Islet precursor cell (in vitro differentiated cells): ENCODE data around the gene HMX1.

Source experiments
- DNase-seq: peaks from one replicate; pipeline ENCODE4 v3.0.0-alpha.2; 2018

HMX1 gene

DNA sequence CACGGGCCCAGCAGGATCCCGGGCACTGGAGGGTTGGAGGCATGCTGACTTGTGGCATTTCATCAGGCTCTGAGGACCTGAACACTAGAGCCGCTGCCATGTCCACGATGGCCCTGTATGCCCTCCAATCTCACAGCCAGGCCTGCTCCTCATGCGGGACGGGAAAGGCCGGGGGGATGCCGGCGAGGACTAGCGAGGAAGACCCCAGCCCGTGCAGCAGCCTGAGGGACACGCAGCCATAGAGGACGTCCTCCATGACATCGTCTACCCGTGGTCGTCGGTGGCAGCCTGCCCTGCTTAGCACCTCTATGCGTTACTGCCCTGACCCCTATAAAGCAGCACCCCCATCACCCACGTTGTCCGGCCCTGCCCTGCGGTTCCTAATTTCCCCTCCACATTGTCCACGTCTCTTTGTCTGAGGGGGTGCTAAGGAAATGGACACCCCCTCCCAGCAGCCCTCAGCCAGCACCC, 32.6 kb downstream of the HMX1 start:
- DNase-seq, result peak; percentile 50

DNA sequence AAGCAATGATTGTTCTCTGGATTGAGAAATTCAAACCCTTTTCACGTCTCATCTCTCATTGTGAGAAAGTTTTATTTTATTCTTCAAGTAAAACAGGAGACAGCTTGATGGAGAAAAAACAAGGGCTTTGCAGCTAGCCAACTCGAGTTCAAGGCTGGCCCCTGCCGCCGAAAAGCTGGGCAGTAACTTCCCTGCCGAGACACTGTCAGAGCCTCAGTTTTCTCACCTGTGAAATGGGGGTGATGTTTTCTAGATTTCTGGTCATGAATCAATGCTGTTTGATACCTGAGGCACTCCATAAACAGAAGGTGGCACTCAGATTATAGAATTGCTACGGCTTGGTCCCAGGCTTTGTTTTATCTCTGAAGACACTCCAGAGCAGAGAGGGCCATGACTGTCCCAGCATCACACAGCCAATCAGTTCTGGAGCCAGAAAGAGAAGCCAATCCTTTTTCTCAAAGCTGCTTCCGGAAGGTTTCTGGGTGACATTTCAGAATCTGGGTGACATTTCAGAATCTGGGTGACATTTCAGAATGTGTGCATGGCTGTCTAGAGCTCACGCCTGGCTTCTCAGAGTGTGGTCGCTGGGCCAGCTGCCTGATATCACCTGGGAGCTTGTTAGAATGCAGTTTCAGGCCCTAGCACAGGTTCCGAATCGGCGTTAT, 33.2 kb downstream of the HMX1 start:
- DNase-seq, result no peak

DNA sequence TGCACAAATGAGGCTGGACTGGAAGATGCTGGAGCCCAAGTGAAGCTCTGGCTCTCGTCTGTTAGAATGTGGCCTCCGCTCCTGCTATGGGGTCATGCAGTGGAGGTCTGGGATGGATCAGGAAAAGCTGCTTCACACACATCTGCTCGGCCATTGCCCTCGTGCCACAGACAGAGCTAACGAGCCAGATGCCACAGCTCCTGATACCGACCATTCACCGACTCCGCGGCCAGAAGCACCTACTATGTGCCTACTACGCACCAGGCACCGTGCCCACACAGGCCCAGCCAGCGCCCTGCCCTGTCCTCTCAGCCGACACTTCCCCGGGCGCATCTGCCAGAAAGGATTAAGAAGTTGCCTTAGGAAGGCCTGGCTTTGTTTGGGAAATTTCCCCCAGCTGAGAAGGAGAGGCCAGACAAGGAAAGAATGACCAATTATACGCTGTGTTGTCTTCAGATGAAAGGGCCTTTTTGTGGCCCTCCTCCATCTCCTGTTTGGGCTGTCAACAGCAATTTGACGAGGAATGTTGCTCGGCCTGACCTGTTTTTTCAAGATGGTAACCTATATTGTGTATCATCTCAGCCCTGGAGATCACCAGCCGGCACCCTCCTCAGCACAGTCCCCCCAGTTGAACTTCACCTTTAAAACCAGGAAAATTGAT, 34.3 kb downstream of the HMX1 start:
- peak; percentile 93 for DNase-seq

DNA sequence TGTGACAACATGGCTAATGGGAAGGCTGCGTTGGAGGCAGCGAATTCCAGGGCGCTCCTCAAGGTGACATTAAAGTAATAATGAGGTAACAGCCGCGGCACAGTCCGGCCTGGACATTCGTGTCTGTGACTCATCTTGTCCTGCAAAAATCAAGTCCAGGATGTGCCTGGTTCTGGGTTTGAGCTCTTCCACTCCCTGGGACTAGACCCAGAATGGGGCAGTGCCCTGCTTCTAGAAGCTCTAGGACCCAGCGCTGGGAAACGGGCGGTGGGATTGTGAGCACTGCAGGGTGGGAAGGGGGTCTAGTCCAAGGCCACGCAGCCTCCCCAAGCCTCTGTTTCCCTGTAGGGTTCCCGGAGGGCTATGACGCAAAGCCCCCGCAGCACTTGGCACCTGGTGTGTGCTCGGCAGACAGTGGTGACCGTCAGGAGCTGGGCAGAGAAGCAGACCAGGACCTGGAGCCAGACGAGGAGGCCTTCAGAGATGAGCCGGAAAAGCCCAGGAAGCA, 34.9 kb downstream of the HMX1 start:
- DNase-seq, result peak; percentile 58

DNA sequence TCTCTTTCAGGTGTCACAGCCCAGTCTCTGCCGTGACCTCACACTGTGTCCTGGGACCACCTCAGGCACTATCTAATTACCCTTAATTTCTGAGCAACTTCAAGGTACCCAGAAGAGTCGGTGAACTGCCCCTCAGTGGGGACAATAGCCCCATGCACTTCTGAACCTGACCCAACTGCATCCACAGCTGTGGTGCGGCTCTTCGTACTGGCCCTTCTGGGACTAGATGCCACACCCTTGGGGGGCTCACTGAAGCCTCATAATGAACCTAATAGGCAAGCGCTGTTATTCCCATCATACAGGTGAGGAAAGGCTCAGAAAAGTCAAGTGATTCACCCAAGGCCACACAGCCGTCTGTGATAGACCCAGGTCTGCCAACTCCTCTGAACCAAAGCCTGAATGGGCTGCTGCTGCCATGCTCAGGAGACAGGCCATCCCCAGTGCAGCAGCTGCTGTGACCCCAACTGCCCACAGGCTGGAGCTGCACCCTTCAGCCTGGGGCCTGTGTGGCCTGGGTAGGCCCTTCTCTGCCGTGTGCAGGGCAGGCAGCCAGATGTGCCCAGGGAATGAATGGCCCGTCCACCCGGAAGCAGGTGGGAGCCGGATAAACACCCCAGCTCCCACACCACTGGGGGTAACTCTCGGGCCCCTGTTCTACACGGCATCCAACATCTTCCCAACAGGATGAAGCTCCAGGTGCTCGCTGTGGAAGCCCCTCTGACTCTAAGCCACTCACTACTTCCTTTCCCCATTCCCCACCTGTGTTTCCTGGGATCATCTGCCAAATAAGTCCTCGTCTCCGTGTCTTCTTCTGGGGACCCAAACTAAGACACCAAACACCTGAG, 35.9 kb downstream of the HMX1 start:
- peak; percentile 41 for DNase-seq

DNA sequence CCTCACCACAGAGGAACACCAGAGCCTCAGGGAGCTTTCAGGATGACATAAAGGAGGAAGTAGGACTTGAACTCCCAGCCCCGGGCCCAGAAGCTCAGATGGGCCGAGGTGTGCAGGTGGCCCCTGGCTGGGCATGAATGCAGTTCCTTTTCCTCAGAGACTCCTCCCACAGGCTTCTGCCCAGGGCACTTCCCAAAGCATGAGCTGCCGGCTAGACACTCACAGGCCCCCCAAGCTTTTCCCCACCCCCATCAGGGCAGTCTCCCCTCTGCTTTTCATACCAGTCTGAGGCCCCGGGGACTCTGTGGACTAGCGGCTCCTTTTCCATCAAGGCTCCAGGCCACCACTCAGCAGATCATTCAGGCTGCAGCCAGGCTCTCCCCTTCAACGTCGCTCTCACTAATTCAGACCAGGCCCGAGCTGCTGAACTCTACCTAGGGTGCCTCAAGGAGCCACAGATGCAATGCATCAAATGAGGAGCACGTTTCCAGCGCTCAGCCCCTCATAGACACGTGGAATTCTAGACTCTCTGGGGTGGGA, 36.9 kb downstream of the HMX1 start:
- peak; percentile 48 for DNase-seq

DNA sequence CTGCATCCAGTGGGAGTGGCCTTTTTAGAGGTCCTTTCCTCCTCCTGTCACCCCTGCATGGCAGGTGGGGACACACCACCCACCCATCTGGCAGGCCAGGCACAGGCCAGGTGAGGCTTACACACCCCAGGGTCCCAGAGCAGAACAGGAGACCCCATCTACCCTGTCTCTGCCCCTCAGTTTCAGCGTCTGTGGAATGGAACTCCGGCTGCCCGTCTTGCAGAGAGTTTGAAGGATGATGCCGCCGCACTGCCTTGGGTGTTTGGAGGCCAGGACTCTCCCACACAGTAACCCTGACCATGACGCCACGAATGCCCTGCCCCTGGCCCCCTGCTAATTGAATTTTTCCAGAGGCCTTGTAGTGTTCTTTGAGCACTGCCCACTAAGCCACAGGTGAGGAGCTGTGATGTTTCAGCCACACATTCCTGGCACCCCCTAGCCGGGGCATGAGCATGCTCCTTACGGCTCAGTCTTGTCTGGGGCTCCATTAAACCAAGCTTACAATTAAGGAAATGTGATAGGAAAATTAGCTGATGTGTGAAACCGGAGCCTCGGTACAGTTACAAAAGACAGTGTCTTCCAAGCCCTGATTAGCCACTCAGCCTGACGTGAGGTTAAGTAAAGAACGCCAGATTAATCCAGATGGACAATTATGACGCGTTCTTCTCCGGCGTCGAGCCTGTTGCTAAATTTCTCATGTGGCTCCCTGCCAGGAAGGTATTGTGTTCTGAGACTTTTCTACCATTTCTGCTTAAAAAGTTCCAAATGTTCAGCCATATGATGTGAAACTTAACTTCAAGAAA, 39.3 kb downstream of the HMX1 start:
- peak; percentile 43 for DNase-seq

DNA sequence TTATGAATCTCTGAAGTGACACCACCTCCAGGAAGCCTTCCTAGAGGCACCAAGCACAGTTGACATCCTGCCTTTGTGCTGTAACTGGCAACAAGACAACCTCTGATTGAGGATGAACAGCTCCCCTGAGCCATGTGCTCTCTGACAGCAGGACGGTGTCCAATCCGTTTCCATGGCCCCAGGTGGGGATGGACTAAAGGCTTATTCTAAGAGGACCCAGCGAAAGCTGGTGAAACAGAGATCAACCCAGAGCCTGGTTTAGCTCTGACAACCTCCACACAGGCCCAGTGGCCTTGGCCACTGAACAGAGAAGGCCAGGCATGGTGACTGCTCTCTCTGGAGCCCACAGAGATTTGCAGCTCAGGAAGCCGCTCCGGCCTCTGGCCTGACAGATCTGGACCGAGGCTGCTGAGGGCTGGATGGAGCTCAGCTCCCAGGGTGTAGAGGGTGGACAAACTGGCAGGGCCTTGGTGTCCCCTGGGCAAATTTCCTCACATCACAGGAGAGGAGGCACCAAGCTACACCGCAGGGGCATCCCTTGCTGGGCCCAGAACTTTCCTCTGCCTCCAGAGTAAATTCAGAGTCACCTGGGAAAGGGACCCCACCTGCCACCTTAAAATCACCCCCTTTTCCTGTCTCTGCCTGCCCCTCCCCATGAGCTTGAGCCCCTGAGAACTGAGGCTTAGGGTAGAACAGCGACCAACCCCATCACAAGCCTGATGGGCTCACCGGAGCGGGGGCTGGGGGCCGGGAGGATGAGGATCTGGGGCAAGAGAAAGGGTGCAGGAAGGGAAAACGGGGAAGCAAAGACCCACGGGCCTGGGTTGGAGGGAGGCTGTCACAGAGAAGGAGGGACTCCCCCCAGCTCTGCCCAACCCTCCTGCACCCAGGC, 40.2 kb downstream of the HMX1 start:
- DNase-seq, result peak; percentile 39

DNA sequence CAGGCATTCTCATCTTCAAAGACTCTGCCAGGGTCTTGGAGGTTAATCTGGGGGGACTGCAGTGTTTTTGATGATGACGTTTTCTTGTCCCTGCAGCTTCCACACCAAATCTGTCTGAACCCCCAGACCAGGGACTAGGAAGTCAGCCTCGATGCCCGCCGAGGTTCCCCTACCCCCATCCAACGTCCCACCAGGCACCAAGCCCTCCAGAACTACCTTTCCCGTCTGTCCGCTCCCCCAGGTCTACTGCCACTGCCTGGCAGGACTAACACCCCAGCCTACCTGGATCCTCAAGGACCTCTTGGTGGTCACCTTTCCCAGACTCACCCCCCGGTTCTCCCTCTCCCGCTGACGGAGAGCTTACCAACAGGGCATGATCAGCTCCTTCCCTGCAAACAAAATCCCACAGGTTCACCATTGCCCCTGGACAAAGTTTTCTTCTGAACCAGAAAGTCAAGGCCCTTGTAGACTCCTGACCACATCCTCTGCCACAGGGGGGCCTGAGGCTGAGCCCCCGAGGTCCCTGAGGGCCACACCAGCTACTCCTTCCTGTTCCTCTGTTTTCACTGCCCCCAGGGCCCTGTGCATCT, 40.9 kb downstream of the HMX1 start:
- peak; percentile 30 for DNase-seq

DNA sequence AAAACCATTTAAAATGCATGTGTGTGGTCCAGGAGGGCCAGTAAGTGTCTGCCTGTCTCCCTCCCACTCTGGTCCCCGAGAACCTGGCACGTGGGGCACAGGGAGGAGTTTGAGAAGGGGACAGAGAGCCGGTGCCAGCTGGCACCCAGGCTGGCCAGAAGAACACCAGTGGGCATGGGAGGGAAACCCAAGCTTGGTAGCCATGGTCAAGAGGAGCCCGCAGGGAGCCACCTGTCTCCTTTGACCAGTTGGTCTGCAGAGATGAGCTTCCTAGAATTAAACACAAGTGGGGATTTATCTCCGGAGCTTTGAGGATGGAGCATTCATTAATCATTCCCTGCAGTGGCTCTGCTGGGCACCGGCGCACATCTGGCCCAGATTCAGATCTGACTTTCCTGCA, 41.6 kb downstream of the HMX1 start:
- no peak for DNase-seq

DNA sequence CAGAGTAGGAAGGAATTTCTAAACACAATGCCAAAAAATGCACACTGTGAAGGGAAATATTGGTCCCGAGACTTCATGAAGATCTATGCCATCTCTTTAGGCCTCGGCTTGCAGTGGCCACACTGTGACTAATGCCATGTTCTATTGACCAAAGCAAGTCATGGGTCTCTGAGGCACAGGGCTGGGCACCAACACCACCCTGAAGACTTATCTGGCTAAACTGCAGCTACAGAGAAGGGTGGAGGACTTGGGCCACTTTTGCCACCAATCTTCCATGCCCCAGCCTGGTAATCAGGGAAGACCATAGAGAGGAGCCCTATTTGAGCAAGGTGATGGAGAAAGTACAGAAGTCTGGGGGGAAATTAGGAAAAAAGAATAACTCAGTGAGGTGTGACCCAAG, 42.1 kb downstream of the HMX1 start:
- DNase-seq, result no peak

DNA sequence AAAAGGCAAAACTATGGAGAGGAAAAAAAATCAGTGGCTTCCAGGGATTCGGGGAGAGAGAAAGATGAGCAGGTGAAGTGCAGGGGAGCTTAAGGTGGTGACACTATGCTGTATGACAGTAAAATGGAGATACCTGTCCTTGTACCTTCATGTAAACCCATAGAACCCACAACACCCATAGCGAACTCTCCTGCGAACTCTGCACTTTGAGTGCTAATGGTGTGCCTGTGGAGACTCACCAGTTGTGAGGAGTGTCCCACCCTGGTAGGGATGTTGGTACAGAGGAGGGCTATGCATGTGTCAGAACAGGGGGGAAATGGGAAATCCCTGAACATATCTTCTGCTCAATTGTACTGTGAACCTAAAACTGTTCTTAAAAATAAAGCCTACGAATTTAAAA, 42.8 kb downstream of the HMX1 start:
- DNase-seq, result no peak

DNA sequence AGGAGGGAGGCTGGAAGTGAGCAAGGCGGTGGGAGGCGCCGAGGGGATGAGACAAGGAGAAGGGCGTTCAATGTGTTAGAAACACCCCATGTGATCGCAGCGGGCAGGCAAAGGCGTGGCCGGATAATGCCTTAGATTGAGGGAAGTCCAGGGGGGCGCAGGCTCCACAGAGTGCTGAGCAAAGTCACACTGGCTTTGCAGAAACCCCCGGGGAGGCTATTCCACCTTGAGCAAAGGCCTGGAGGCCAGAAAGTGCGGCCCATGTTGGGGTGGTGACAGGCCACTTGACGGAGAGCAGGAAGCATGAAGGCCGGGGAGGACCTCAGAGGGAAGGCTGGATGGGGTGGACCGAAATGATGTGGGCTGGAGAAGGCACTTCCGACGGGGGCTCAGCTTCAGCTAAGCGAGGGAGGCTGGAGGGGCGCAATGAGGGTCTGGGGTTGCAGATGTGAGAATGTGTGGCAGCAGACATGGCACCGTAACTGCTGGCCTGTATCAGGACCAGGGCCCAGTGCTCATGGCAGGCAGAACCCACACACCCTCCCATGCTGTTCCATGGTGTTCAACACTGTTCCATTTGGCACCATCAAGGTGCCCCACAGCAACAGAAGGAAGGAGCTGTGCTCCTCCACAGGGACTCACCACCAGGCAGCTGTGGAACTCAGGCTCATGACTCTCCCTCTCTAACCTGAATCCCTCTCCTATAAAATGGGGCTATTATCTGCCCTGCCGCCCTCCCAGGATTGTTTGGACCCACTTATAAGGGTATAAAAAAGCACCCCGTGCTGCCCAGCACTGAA, 50.3 kb downstream of the HMX1 start:
- no peak for DNase-seq

DNA sequence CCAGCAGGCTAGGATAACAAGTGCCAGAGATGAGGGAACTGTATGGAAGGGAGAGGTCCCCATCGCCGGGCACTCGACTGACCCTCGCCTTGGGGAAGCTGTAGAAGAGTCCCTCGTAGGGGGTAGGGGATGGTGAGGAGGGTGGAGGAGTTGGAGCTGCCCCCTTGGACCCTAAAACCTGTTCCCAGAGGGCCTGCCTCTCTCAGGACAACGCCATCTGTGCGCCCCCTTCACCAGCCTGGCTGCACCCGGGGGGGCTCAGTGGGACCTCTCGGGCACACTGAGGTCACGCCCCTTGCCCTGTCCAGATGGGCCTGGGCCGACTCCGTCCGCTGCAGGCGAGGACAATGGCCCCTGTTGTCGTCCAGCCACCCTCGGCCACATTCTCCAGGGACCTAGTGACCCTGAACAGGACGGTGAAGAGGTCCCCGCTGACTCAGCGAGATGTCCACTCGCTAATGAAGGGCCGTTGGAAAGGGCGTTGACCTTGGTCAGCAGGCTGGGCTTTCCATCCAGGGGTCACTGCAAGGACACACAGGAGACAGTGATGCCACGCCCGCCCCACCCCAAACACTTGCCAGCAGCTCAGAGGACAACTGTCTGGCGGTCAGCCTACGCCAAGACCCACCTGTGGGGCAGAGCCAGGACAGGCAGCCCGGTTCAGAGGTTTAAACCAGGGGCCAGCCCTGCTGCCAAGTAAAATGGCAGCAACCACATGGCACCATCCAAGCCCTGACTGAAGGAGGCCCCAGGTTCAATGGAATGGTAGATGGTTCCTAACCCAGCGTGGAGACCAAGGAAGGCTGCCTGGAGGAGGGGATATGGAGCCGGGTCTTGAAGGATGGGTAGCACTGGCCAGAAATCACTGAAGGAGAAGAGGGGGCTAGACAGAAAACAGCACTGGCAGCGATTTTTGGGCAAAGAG, 51.2 kb downstream of the HMX1 start:
- peak; percentile 42 for DNase-seq

DNA sequence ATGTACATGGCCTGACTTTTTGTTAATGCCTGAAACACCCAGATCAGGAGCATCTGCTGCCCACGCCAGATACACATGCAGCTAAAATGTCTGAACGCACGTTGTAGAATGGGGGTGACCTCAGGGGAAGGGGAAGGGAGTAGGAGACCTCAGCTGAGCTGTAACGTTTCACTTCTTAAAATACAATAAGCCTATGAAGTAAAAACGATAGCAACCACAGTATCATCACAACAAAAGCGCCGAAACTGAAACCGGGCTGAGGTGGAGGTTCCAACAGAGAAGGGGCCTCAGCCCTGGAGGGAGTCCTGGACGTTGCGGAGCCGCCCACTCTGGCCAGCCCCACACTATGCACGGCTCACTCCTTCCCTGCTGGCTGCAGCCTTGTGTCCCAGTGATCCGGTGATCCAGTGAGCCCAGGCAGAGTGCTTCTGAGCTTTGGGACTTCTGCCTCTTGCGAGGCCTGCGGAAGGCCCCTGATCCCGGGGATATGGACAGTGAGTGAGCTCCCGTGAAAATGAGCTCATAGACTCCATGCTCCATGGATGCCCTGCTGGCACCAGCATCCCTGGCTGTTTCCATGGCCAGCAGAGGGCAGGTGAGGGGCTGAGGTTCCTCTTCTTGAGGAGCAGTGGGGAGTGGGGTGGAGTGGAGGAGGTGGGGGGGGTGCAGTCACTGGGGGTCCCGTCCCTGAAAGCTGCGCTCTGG, 52.0 kb downstream of the HMX1 start:
- peak; percentile 46 for DNase-seq

DNA sequence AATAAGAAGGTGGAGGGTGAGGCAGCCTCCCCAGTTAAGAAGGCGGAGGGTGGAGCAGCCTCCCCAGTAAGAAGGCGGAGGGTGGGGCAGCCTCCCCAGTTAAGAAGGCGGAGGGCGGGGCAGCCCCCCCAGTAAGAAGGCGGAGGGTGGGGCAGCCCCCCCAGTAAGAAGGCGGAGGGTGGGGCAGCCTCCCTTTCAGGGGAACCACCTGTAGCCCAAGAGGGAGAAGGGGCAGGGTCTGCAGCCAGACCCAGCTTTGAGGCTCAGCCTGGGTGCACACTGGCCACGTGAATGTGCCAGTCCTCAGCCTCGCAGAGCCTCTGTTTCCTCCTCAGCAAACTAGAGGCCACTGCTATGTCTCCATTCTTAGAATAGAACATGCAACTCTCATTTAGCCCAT, 52.6 kb downstream of the HMX1 start:
- peak; percentile 40 for DNase-seq

DNA sequence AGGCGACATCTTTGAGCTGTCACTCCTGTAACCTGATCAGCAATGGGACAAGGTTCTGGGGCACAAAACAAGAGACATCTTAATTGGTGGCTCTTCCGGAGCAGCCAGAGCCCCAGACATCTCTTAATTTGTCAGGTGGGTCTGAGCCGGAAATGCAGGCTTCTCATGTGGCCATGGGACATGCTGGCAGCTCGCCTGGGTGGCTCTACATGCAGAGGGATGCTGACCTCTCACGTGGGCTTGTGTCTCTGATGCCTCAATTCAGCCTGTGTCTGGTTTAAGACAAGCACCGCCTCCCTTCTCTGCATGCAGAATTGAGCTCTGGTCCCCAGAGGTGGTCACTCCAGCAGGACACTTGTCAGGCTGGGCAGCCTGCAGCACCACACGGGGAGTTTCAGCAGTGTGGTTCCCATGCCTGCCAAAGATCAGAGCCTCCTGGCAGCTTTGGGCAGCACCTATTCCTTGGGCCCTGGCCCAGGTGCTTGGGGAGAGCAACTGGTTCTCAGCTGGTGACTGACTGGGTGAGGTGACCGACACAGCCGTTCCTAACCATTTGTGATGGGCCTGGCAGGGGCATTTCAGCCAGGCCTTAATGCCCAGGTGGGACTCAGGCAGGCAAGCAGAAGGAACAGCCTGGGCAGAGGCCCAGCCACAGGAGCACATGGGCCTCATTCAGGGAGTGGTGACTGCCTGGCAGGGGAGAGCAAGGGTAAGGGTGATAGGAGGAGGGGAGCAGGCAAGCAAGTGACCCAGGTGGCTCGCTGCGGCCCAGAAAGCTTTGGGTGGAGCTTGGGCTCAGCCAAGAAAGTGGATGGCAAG, 53.4 kb downstream of the HMX1 start:
- DNase-seq, result peak; percentile 51

DNA sequence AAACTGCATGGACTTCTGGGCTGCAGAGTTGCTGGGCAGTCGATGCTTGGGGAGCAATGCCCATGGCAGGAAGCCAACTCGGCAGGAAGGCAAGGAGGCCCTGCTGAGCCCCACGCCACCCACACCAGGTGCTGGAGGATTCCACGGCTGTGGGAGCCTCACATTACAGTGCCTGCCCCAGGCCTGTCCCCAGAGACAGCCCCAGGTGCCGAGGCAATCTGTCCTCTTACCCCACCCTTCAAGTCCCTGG, 53.9 kb downstream of the HMX1 start:
- no peak for DNase-seq
